Measurements from ENCODE around the gene ITGAV. TPM values are rescaled to one million over a fixed set of nuclear protein-coding genes. Genes with fewer than 3 reads are reported as not detected.

Gene ITGAV
- total RNA-seq, 2 donors from 2014 or later, result 63.7 to 79.7 TPM

GRCh38 chr2:186648130-186648529 lies 58.3 kb downstream of the ITGAV start:
- 97 to 100% methylated on average over 2 of the region's 2 CpGs for WGBS, 2 experiments (ENCODE audit: insufficient coverage in 1 of 2, insufficient read length in 1 of 2)
- peaks cover 84% of the 10 kb centered on the region for H3K36me3 ChIP-seq (ENCODE audit: control insufficient read depth, insufficient read depth, low read length)
- no peaks in the 10 kb centered on the region for H3K4me1 ChIP-seq (ENCODE audit: control insufficient read depth, insufficient read depth, low read length)
- Mint-ChIP-seq H3K4me1 (peaks cover 9% of the 10 kb centered on the region), H3K27ac (no peak overlapping the region), H3K9me3 (no peaks in the 10 kb centered on the region), H3K27me3 (ENCODE audit: insufficient read depth) (no peaks in the 10 kb centered on the region), H3K4me3 (no peak overlapping the region), H3K36me3 (ENCODE audit: low read depth) (peaks cover 46% of the 10 kb centered on the region)
- no peak overlapping the region for H3K9ac ChIP-seq (ENCODE audit: extremely low read depth, low read length, poor library complexity, severe bottlenecking)
- H3K4me3 ChIP-seq (ENCODE audit: low read length), result no peak overlapping the region
- H3K9me3 ChIP-seq (ENCODE audit: control insufficient read depth, low read length), result no peaks in the 10 kb centered on the region
- TF ChIP-seq CTCF (conservative IDR thresholded peaks at IDR 0.05), result no peak
- no peak overlapping the region for H3K27ac ChIP-seq (ENCODE audit: low read depth, low read length)
- no peak for DNase-seq
- H3K27me3 ChIP-seq (ENCODE audit: control insufficient read depth, insufficient read depth, low read length, poor library complexity, severe bottlenecking), result no peaks in the 10 kb centered on the region

- H3K27me3 ChIP-seq (ENCODE audit: control insufficient read depth, insufficient read depth, low read length, poor library complexity, severe bottlenecking), result no peaks in the 10 kb centered on the region
- H3K9me3 Mint-ChIP-seq, result no peaks in the 10 kb centered on the region
- no peaks in the 10 kb centered on the region for H3K9me3 ChIP-seq (ENCODE audit: control insufficient read depth, low read length)
- DNase-seq, result no peak
- H3K27me3 Mint-ChIP-seq (ENCODE audit: insufficient read depth), result no peaks in the 10 kb centered on the region
- H3K27ac Mint-ChIP-seq, result no peak overlapping the region
- no peak overlapping the region for H3K9ac ChIP-seq (ENCODE audit: extremely low read depth, low read length, poor library complexity, severe bottlenecking)
- TF ChIP-seq CTCF (conservative IDR thresholded peaks at IDR 0.05), result no peak
- H3K4me1 Mint-ChIP-seq, result no peaks in the 10 kb centered on the region
- no peak overlapping the region for H3K27ac ChIP-seq (ENCODE audit: low read depth, low read length)
- H3K4me1 ChIP-seq (ENCODE audit: control insufficient read depth, insufficient read depth, low read length), result no peaks in the 10 kb centered on the region
- WGBS, 2 experiments (ENCODE audit: insufficient coverage in 1 of 2, insufficient read length in 1 of 2), result no CpG with 5 or more reads among the region's 1 CpG
- no peak overlapping the region for H3K4me3 Mint-ChIP-seq
- no peak overlapping the region for H3K4me3 ChIP-seq (ENCODE audit: low read length)
- H3K36me3 Mint-ChIP-seq (ENCODE audit: low read depth), result peaks cover 38% of the 10 kb centered on the region
- H3K36me3 ChIP-seq (ENCODE audit: control insufficient read depth, insufficient read depth, low read length), result peaks cover 90% of the 10 kb centered on the region
Measured at GRCh38 chr2:186653511-186653910, 63.7 kb downstream of the ITGAV start.

- Mint-ChIP-seq H3K4me1 (no peaks in the 10 kb centered on the region), H3K27ac (no peak overlapping the region), H3K27me3 (ENCODE audit: insufficient read depth) (no peaks in the 10 kb centered on the region), H3K9me3 (no peaks in the 10 kb centered on the region), H3K36me3 (ENCODE audit: low read depth) (peaks cover 41% of the 10 kb centered on the region), H3K4me3 (no peak overlapping the region)
- Histone ChIP-seq H3K27me3 (ENCODE audit: control insufficient read depth, insufficient read depth, low read length, poor library complexity, severe bottlenecking) (no peaks in the 10 kb centered on the region), H3K36me3 (ENCODE audit: control insufficient read depth, insufficient read depth, low read length) (peaks cover 89% of the 10 kb centered on the region), H3K9me3 (ENCODE audit: control insufficient read depth, low read length) (no peaks in the 10 kb centered on the region), H3K27ac (ENCODE audit: low read depth, low read length) (no peak overlapping the region), H3K4me3 (ENCODE audit: low read length) (no peak overlapping the region), H3K4me1 (ENCODE audit: control insufficient read depth, insufficient read depth, low read length) (no peaks in the 10 kb centered on the region), H3K9ac (ENCODE audit: extremely low read depth, low read length, poor library complexity, severe bottlenecking) (no peak overlapping the region)
- no peak for TF ChIP-seq CTCF (conservative IDR thresholded peaks at IDR 0.05)
- DNase-seq, result no peak
Measured at GRCh38 chr2:186659383-186659782, 69.5 kb downstream of the ITGAV start.
